SH-SY5Y (cell line): ENCODE measurements around the gene FUT9.

Experiments
- GATA2 ChIP-seq: IDR thresholded peaks from 2 replicates; pipeline ENCODE4 v1.6.1; 2011; ENCODE audit warnings: mild to moderate bottlenecking, low read depth, low read length
- GATA3 ChIP-seq: IDR thresholded peaks from 2 replicates; pipeline ENCODE4 v1.6.1; 2011; ENCODE audit warnings: low read depth, mild to moderate bottlenecking, low read length, moderate library complexity

The FUT9 gene

DNA sequence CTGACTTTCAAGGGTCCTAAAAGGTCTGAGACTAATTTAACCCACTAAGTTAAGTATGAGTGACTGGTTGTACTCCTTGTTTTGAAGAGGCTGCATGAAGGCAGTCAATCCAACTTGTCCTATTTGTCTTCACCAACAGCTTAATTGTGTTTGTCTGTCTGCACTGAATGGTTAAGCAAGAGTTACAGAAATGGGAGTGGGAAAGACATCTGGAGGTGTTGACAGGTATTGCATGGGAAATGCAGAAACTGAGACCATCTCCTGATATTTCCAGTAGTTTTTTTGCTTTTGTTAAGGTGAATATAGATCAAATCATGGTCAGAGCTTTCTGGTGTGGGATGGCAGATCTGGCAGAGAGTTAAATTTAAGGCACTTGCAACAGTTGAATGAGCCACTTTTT lies 6.5 kb downstream of the FUT9 start:
- no peak for TF ChIP-seq GATA2
- no peak for TF ChIP-seq GATA3

DNA sequence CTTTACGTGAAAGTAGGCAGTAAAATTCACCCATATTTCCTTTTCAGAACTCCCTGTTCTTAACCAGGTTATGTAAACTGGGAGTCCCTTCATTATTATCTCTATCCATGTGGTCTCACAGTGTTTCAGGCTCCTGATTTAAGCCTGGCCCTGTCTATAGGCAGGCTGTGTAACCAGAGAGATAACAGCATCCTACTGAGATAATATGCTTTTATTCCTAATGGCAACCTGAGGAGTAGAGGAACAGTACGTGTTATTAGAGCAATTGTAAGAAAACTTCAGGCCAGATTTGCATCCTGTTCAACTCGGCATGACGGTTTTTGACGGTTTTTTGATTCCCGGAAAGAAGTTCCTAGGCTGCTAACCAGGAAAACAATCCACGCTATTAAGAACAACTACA lies 16.9 kb downstream of the FUT9 start:
- TF ChIP-seq GATA3, result no peak

DNA sequence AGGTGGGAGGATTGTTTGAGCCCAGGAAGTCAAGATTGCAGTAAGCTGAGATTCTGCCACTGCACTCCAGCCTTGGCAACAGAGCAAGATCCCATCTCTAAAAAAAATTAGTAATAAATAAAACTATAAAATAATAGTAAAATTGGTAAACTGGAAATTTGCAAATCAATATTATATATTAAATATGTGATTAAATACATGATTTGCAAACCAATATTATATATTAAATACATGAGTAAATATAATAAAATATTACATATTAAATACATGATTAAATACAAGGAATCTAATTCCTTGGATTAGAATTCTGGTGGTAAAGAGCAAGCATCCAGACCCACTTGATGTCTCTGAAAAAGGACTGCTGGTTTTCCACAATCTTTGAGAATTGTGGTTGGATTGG lies 35.8 kb downstream of the FUT9 start:
- no peak for TF ChIP-seq GATA2
- no peak for TF ChIP-seq GATA3

DNA sequence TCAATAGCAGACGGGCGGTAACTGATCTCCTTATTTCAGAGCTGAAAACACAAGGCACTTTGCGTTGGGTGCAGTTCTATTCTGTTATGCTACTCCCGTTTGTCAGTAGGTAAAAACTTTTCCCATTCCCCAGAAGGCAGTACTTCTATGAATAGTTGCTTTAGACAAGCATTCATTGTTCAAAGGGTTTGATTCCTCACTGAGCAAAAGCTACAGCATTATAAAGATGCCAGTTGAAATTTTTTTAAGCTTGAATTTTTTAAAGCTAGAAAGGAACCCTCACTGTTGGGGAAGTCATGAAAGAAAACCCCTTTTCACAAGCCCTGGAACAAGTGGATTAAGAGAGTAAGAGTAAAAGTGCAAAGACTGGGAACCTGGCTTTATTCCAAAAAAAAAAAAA lies 42.3 kb downstream of the FUT9 start:
- TF ChIP-seq GATA2 (no peak), GATA3 (no peak)

DNA sequence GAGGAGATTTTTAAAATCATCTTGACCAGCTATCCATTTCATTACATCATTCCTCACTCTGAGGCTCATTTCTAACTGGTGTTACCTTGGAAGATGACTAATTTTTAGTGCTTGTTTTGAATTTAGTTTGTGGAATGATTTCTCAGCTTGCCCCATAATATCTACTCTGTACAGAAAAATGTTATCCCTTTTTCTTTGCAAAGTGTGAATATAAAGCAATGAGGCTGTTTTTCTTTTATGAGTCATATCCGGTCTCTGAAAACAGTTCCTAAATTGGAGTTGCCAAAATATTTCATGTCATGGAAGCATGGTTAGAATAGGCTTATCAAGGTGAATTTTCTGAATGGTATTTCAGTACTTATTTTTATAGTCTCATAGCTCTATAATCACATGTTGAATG lies 43.8 kb downstream of the FUT9 start:
- TF ChIP-seq GATA3 (no peak), GATA2 (no peak)

DNA sequence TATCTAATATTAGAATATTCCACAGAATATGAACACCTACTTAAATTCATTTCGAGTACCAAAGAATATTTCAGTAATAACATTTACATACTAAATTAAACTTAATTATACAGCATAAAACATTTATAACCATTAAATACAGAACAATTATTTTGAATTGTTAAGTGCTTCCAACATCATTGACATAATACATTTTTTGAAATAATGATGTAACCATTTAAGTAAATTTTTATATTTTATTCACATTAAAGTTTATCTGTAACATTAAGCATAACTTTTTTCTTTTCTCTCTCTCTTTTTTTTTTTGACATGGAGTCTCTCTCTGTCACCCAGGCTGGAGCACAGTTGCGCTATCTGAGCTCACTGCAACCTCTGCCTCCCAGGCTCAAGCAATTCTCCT lies 44.5 kb downstream of the FUT9 start:
- TF ChIP-seq GATA2, result no peak
- no peak for TF ChIP-seq GATA3

DNA sequence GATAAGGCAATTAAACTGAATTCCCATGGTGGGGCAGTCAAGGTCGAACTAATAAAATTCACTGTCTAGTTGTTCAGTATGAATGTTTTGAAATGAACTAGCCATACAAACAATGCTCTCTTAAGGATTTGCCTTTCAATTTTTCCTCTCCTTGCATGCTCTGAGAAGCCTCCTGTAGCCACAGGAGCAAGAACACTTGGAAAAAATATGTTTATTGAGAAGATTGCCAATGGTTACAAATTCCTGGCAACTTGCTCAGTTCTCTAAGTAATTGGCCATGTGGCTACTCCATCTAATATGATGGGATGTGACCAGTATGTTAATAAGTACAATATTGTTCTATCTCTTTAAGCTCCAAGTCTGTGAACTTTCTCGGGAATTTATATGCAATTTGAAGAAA lies 49.4 kb downstream of the FUT9 start:
- no peak for TF ChIP-seq GATA3
- no peak for TF ChIP-seq GATA2

DNA sequence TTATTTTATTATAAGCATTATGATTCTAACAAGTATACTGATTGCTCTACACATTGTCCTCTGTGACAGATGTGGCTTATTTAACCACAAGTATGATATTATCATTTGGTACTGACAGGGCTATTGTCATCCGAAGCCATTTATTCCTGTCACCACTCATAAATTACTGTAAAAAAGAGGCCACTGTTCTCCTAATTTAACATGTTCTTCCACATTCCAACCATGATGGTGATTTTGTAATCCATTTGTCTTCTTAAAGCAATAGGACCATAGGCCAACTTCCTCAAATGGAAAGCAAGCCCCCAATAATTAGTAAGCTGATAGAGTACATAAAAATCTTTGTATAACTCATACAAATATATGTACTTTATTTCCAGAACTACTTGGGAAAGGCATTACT lies 50.6 kb downstream of the FUT9 start:
- TF ChIP-seq GATA3 (no peak), GATA2 (no peak)

DNA sequence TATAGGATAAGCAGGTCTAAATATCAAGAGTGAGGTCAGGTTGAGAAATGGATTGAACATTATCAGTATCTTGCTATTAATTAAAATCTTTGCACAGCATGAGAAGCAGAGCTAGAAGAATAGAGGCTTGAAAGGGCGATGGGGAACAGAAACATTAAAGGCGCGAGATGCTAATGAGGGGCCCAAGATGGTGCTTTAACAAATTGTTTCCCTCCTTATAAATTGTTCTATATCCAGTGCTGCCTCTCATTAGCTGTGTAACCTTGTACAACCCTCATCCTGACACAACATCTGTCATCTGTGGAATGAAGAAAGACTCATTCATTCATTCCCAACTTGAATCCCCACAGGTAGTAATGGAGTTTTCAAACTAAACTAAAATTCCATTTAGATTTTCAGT lies 57.8 kb downstream of the FUT9 start:
- TF ChIP-seq GATA3 (no peak), GATA2 (no peak)

DNA sequence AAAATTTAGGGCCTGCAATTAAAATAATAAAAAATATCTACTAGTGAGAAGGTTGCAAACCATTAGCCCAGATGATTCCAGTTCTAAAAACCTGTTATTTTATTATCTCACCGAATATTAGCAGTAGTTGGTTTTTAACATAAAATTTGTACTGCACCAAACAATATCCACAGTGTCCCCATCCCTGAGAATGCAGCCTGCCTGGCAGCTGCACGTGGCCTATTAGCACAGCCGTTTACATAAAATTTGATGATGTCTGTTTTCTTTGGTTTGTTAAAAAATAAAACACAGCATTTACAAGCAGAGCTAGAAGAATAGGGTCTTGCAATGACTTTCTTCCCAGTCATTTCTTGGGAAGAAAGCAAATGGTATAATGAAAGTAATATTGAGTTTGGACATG lies 58.2 kb downstream of the FUT9 start:
- TF ChIP-seq GATA3, result no peak
- TF ChIP-seq GATA2, result no peak

DNA sequence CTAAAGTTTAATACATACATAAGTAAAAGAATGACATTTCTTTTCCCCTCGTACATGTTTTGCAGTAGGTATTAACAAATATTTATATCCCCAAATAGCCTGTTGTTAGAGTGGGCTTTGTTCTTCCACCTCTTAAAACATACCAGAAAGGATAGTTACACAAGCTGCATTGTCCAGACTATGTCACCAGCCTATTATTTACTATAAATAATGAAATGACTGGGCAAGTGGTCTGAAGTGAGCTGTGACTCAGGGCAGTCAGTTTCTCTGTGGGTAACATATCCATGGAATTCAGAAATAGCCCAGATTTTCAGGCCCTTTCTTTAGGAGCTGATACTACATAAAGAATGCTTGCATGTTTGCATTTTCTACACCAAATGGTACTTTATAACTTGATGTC lies 60.1 kb downstream of the FUT9 start:
- no peak for TF ChIP-seq GATA2
- no peak for TF ChIP-seq GATA3

DNA sequence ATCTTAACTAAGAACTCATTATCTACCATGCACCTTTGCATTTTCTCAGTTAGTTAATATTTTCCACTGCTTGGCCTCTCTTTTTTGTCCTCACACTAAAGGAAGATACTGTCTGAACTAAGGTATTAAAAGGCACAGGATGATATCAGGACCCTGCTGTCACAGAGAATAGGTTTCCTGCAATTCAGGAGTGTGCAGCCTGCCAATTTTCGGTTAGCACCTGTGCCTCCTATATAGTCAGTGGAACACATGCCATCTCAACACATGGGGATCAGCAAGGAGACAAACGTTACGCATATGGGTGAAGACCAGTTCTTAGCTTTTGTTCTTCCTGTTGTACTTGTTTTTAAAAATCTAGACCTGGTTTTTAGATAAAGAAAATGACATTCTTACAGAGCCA lies 71.0 kb downstream of the FUT9 start:
- TF ChIP-seq GATA3, result no peak
- TF ChIP-seq GATA2, result no peak

DNA sequence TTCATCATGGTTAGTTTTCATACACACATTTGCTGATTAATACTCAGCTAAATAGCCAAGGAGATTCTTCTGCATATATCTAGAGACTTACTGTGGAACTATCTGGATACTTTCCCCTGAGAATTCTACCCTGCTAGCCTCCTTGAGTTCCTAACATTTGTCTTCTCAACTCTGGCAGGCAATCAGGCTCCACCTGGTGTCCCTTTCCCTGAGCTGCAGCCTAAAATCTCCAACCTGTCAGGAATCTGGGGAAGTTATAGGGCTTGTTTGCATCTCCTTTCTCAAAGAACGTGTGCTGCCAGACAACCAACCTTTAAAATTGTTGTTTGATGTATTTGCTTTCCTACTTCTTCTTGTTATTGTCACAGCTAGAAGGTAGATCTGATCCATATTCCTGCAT lies 73.4 kb downstream of the FUT9 start:
- TF ChIP-seq GATA2 (no peak), GATA3 (no peak)

DNA sequence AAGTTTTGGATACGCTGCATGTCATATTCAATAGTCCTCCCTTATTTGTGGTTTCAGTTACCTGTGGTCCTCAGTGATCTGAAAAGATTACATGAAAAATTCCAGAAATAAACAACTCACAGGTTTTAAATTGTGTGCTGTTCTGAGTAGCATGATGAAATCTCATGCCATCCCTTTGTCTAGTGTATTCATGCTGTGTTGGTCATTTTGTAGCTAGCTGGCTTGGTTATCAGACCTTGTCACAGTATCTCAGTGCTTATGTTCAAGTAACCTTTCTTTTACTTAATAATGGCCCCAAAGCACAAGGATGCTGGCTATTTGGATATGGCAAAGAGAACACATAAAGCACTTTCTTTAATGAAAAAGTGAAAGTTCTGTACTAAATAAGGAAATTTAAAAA lies 78.3 kb downstream of the FUT9 start:
- no peak for TF ChIP-seq GATA3
- TF ChIP-seq GATA2, result no peak

DNA sequence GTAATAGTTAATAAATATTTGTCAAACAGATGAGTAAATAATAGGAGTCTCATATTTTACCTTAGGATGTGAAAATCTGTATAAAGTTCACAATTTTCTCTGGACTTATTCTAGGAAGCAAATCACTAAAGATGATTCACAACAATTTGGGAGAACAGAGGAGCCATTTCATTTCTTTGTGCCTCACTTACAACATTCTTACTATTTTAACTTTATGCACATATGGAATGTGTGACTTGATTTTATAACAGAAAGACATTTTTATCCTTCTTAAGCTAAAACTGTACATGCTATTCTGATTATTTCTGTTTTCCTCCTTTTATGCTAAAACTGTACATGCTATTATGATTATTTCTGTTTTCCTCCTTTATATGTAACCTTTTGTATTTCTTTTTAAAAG lies 83.3 kb downstream of the FUT9 start:
- TF ChIP-seq GATA3 (no peak), GATA2 (no peak)

DNA sequence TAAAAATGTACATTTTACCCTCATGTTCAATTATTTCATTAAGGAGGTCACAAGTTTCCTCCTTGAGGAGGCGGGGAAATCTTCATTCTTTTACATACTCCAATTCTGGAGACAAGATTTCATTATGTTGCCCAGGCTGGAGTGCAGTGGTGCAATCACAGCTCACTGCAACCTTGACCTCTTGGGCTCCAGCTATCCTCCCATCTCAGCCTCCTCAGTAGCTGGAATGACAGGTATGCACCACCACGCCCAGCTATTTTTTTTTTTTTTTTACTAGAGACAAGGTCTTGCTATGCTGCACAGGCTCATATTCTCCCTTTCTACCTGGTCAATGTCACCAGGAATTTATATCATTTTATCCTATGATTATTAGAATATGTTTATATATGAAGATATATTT lies 85.8 kb downstream of the FUT9 start:
- TF ChIP-seq GATA3 (no peak), GATA2 (no peak)

DNA sequence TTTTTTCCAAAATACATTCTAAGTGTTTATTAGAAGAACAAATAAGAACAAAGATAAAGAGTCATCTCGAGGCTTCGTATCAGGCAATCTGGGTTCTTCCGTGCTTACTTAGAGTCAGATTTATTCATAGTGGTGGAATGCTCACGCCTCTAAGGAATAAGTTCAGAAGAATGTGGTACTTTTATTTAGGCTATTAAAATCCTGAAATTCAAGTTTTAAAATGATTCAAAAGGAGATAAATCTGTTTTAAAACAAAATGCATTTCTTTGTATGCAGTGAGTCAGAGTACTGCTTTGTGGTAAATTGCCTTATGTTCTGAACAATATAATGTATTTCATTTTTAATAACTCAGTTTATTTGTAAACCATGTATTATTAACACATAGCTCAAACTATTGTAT lies 89.1 kb downstream of the FUT9 start:
- TF ChIP-seq GATA2, result no peak
- no peak for TF ChIP-seq GATA3
